ENCODE measurements around the gene NT5C2. TPM values are rescaled to one million over a fixed set of nuclear protein-coding genes. Genes with fewer than 3 reads are reported as not detected.

NT5C2 gene
- polyA plus RNA-seq, 1 donor (not counting 4 experiments of a cell fraction or from before 2014, with no cell fraction given) = 88.6 TPM

DNA sequence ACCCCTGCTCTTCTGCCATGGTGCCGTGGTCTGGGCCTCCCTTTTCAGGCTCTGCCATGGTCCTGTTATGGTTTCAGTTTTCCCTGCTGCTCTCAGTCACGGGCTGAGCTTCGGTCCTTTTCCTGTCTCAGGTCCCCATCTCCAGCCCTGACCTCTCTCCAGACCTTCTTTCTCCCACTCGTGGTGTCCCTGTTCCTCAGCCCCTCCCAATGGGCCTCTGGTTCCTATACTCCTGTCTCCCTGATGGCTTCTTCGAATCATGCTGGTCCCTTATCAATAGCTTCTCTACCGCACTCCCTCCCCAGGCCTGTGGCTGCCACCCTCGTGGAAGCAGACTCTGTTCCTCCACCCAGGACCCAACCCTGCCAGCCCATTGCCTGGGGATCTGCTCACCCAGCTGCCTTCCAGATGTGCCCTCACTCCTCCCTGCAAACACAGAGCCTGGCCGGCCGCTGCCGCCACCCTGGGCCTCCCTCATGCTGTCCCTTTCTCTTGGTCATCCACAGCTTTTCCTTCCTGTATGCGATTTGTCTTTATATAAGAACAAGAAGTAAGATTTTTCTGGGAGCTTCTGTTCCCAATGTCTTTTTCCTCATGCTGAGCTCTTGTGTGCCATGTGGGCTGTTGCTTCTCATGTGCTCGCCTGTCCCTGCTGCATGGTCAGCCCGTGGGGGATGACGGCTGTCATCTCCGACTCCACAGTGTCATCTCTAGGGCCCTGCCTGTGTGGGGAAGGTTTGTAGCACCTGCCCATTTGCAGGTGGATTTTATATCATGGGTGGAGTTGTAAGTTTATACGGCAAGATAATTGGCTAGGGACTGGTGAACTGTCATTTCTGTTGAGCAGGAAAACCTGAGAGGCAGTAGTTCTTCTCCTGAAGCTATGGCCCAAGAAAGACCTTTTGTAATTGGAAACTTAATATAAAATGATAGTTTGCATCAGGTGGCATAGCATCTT is 126.7 kb downstream of the NT5C2 start:
- no peaks in the 10 kb centered on the region for H3K4me1 ChIP-seq (ENCODE audit: control insufficient read depth, extremely low read depth, insufficient read depth, low read length)
- no peaks in the 10 kb centered on the region for H3K9me3 ChIP-seq (ENCODE audit: control insufficient read depth, low read depth, low read length)
- no peak for TF ChIP-seq EZH2 (IDR thresholded peaks at IDR 0.05; ENCODE audit: low read length)
- TF ChIP-seq, protein P1, sequence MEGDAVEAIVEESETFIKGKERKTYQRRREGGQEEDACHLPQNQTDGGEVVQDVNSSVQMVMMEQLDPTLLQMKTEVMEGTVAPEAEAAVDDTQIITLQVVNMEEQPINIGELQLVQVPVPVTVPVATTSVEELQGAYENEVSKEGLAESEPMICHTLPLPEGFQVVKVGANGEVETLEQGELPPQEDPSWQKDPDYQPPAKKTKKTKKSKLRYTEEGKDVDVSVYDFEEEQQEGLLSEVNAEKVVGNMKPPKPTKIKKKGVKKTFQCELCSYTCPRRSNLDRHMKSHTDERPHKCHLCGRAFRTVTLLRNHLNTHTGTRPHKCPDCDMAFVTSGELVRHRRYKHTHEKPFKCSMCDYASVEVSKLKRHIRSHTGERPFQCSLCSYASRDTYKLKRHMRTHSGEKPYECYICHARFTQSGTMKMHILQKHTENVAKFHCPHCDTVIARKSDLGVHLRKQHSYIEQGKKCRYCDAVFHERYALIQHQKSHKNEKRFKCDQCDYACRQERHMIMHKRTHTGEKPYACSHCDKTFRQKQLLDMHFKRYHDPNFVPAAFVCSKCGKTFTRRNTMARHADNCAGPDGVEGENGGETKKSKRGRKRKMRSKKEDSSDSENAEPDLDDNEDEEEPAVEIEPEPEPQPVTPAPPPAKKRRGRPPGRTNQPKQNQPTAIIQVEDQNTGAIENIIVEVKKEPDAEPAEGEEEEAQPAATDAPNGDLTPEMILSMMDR (optimal IDR thresholded peaks at IDR 0.05 in 1 of 3, IDR thresholded peaks at IDR 0.05 in 1 of 3, conservative IDR thresholded peaks at IDR 0.05 in 1 of 3; ENCODE audit: extremely low read depth in 1 of 3, insufficient read depth in 2 of 3, low read length in 3 of 3) = no peak
- dilution Hi-C loops (cut with MboI; ENCODE audit: extremely low pct_ligation_motif_present, low sequenced_read_pairs) = no loop called here
- no peaks in the 10 kb centered on the region for H3K36me3 ChIP-seq (ENCODE audit: control insufficient read depth in 2 of 2, extremely low read depth in 1 of 2, insufficient read depth in 2 of 2, low read length in 2 of 2)
- DNase-seq (ENCODE audit: low read depth, low spot score) (no peak), FAIRE-seq (no peak)
- no peaks in the 10 kb centered on the region for H3K27me3 ChIP-seq (ENCODE audit: control insufficient read depth, extremely low read depth, insufficient read depth, low read length)
- H3K4me3 ChIP-seq (ENCODE audit: control insufficient read depth in 2 of 3, extremely low read depth in 1 of 3, insufficient read depth in 2 of 3, low read depth in 1 of 3, low read length in 3 of 3) = no peak overlapping the region
- no peaks in the 10 kb centered on the region for H3K79me2 ChIP-seq (ENCODE audit: control insufficient read depth, insufficient read depth, low read length)
- no peak overlapping the region for H2AFZ ChIP-seq (ENCODE audit: control insufficient read depth, low read length)
- no peak overlapping the region for H3K9ac ChIP-seq (ENCODE audit: control insufficient read depth, extremely low read depth, insufficient read depth, low read length)
- no peaks in the 10 kb centered on the region for H3K9me1 ChIP-seq (ENCODE audit: control insufficient read depth, extremely low read depth, insufficient read depth, low read length)
- no peaks in the 10 kb centered on the region for H4K20me1 ChIP-seq (ENCODE audit: control insufficient read depth, extremely low read depth, insufficient read depth, low read length)
- no peak overlapping the region for H3K27ac ChIP-seq (ENCODE audit: control insufficient read depth, insufficient read depth, low read length)
- H3K4me2 ChIP-seq (ENCODE audit: control insufficient read depth, extremely low read depth, insufficient read depth, low read depth, low read length) = no peak overlapping the region

DNA sequence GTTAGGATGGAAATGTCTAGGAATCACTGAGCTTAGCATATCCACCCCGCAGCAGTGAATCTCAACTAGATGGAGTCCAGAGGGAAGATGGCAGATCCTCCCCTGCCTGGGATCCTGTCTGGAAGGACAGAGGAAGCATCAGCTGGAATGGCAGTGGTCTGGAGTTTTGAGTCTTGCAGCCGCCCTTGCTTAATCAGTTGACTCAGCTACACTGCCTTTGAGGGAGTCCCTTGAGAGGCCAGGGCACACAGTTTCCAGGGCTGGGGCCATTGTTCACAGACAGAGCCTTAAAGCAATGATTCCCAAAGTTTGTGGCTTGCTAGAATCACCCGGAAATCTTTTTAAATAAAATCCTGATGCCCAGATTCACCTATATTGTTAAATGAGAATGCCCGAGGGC is 128.1 kb downstream of the NT5C2 start:
- TF ChIP-seq, protein P1 (optimal IDR thresholded peaks at IDR 0.05 in 1 of 3, IDR thresholded peaks at IDR 0.05 in 1 of 3, conservative IDR thresholded peaks at IDR 0.05 in 1 of 3; ENCODE audit: extremely low read depth in 1 of 3, insufficient read depth in 2 of 3, low read length in 3 of 3) = no peak
- no peak for TF ChIP-seq EZH2 (IDR thresholded peaks at IDR 0.05; ENCODE audit: low read length)
- H3K27ac ChIP-seq (ENCODE audit: control insufficient read depth, insufficient read depth, low read length) = no peak overlapping the region
- dilution Hi-C loops (cut with MboI; ENCODE audit: extremely low pct_ligation_motif_present, low sequenced_read_pairs) = no loop called here

More for the DNA sequence above, 128.1 kb downstream of the NT5C2 start:
- Histone ChIP-seq H3K4me1 (ENCODE audit: control insufficient read depth, extremely low read depth, insufficient read depth, low read length) (no peaks in the 10 kb centered on the region), H3K9me3 (ENCODE audit: control insufficient read depth, low read depth, low read length) (no peaks in the 10 kb centered on the region), H4K20me1 (ENCODE audit: control insufficient read depth, extremely low read depth, insufficient read depth, low read length) (no peaks in the 10 kb centered on the region), H3K79me2 (ENCODE audit: control insufficient read depth, insufficient read depth, low read length) (no peaks in the 10 kb centered on the region), H2AFZ (ENCODE audit: control insufficient read depth, low read length) (no peak overlapping the region), H3K36me3 (ENCODE audit: control insufficient read depth in 2 of 2, extremely low read depth in 1 of 2, insufficient read depth in 2 of 2, low read length in 2 of 2) (no peaks in the 10 kb centered on the region), H3K4me3 (ENCODE audit: control insufficient read depth in 2 of 3, extremely low read depth in 1 of 3, insufficient read depth in 2 of 3, low read depth in 1 of 3, low read length in 3 of 3) (no peak overlapping the region), H3K4me2 (ENCODE audit: control insufficient read depth, extremely low read depth, insufficient read depth, low read depth, low read length) (no peak overlapping the region), H3K9ac (ENCODE audit: control insufficient read depth, extremely low read depth, insufficient read depth, low read length) (no peak overlapping the region), H3K27me3 (ENCODE audit: control insufficient read depth, extremely low read depth, insufficient read depth, low read length) (no peaks in the 10 kb centered on the region), H3K9me1 (ENCODE audit: control insufficient read depth, extremely low read depth, insufficient read depth, low read length) (no peaks in the 10 kb centered on the region)
- DNase-seq (ENCODE audit: low read depth, low spot score) = no peak
- FAIRE-seq = no peak

Measured in keratinocyte (primary cell).